Vagina (tissue), 2 donors: ENCODE measurements around the gene INPP5A.

ENCODE experiments used
- CTCF ChIP-seq, 3 experiments: fragments of 450-650 bp in 2 of 3; fragments of 200-600 bp in 1 of 3; sonication (generic) in 1 of 3; IDR thresholded peaks; one replicate each; pipeline ENCODE4 v1.5.1; 2017 to 2019; ENCODE audit warnings: antibody characterized with exemption in 3 of 3, mild to moderate bottlenecking in 2 of 3, moderate library complexity in 2 of 3
- POLR2AphosphoS5 ChIP-seq, 2 donors: sonication (generic); formaldehyde crosslinking; IDR thresholded peaks; one replicate each; pipeline ENCODE4 v1.9.0; 2017; ENCODE audit warnings: antibody characterized with exemption in 2 of 2, mild to moderate bottlenecking in 2 of 2, low read depth in 1 of 2; ENCODE audit not compliant: insufficient read depth in 1 of 2

GRCh38 chr10:132498562-132499366 lies 38.8 kb upstream of the INPP5A start:
- TF ChIP-seq CTCF (IDR thresholded peaks at IDR 0.05) (no peak), POLR2AphosphoS5 (IDR thresholded peaks at IDR 0.05; ENCODE audit: insufficient read depth in 1 of 2, low read depth in 1 of 2) (no peak)
